ENCODE data around the gene COL16A1. TPM values are rescaled to one million over a fixed set of nuclear protein-coding genes. Genes with fewer than 3 reads are reported as not detected.

The COL16A1 gene
- total and polyA plus RNA-seq, 2 experiments from 2014 or later: 90.2 to 127 TPM

DNA sequence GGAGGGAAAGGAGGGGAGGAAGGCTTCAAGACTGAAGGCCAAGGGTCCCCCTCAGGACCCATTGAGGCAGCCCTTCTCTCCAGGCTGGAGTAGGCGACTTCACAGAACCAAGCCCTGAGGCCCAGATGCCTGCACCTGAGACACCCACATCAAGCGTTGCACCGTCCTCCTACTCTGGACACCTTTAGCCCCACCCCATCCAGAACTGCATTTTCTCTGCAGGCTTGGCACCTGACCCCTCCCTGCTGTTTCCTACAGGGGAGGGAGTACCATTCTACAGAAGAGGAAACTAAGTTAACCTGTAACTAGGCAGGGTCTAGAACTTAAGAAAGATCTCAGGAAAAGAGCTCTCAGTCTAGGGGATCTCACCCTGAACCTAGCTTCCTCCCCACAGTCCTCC, 71.2 kb downstream of the COL16A1 start:
- TF ChIP-seq, protein P1, sequence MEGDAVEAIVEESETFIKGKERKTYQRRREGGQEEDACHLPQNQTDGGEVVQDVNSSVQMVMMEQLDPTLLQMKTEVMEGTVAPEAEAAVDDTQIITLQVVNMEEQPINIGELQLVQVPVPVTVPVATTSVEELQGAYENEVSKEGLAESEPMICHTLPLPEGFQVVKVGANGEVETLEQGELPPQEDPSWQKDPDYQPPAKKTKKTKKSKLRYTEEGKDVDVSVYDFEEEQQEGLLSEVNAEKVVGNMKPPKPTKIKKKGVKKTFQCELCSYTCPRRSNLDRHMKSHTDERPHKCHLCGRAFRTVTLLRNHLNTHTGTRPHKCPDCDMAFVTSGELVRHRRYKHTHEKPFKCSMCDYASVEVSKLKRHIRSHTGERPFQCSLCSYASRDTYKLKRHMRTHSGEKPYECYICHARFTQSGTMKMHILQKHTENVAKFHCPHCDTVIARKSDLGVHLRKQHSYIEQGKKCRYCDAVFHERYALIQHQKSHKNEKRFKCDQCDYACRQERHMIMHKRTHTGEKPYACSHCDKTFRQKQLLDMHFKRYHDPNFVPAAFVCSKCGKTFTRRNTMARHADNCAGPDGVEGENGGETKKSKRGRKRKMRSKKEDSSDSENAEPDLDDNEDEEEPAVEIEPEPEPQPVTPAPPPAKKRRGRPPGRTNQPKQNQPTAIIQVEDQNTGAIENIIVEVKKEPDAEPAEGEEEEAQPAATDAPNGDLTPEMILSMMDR (IDR thresholded peaks at IDR 0.05; ENCODE audit: poor library complexity): no peak
- TF ChIP-seq EZH2phosphoT487 (IDR thresholded peaks at IDR 0.05; ENCODE audit: low read depth, severe bottlenecking, unreplicated experiment) (no peak), EZH2 (IDR thresholded peaks at IDR 0.05; ENCODE audit: borderline replicate concordance) (no peak)
- 92% methylated on average over 3 of the region's 3 CpGs for WGBS (ENCODE audit: low lambda C conversion rate, missing lambda C conversion rate)
- H3K9me2 ChIP-seq (replicated peaks; ENCODE audit: insufficient read depth): no peaks in the 10 kb centered on the region
- peaks cover 25% of the 10 kb centered on the region for H4K20me1 ChIP-seq (ENCODE audit: insufficient read depth, poor library complexity, severe bottlenecking)
- no peak overlapping the region for H3K4me3 ChIP-seq
- no peaks in the 10 kb centered on the region for H3K4me1 ChIP-seq (ENCODE audit: insufficient read depth)
- H3K36me3 ChIP-seq (replicated peaks; ENCODE audit: insufficient read depth, low read depth): no peaks in the 10 kb centered on the region
- no peak for DNase-seq (ENCODE audit: low spot score)
- H3K9me3 ChIP-seq (ENCODE audit: low read depth): no peaks in the 10 kb centered on the region
- no peak overlapping the region for H3K27ac ChIP-seq
- H3K27me3 ChIP-seq: no peaks in the 10 kb centered on the region
- H2AFZ ChIP-seq: no peak overlapping the region
- H3K79me2 ChIP-seq: peaks cover 42% of the 10 kb centered on the region
- no peak overlapping the region for H3K4me2 ChIP-seq

DNA sequence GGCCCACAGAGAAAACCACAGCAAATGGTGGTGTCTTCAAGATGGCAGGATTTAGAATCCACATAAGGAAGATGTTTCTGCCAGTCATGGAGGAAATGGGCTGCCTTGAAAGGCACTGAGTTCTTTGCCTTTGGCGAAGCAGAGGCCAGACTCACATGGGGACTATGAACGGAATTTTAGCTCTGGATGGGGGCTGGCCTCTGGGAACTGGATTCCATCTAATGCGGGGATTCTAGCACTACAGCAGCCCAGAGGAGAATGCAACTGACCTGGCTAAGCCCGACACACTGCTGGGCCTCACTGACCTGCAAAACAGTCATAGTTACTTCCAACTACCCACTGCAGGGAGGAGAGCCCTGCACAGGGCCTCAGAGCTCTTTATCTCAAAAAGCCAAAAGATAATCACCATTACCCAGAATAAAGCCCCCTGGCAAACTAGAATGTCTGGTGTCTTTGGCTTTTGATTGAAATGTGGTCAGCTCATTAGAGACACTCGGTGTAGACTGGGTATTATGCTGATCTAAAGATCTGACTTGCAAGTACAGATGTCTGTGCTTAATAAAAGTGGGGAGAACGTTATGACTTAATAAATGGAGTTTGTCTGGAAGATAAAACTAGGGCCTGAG, 74.8 kb downstream of the COL16A1 start:
- 50% methylated on average over 6 of the region's 6 CpGs for WGBS (ENCODE audit: low lambda C conversion rate, missing lambda C conversion rate)

DNA sequence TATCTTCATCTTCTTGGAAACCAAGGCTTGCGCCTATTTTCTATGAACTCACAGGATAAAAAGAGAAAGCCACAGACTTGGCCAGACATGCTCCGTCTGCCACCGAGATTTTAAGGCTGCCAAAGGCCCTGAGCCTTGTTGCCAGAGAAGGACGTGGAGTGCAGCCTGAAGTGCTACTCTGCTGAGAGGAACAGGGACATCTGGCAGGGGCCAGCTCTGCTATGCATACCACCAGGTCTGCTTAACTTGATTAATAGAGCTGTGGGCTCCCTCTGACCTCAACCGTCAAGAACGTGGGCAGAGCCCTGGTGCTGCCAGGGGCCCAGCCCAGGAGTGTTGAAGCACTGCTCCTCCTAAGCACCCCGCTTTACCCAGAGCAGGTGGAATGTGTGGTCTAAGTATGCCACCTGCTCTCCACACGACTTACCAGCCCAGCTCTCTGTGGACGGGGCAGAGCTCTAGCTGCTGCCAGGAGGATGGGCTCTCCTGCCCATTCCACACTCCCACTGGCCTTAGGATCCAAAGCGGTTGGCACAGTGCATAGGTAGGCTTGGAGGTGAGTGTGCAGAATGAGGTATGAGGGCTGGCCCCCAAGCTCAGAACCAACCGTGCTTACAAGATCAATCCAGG, 75.8 kb downstream of the COL16A1 start:
- Histone ChIP-seq H3K4me1 (ENCODE audit: insufficient read depth) (peaks cover 3% of the 10 kb centered on the region), H3K9me3 (ENCODE audit: low read depth) (no peaks in the 10 kb centered on the region), H3K4me2 (no peak overlapping the region), H3K27me3 (no peaks in the 10 kb centered on the region), H2AFZ (no peak overlapping the region), H3K36me3 (replicated peaks; ENCODE audit: insufficient read depth, low read depth) (no peaks in the 10 kb centered on the region), H3K27ac (peak overlapping the region; percentile 5), H4K20me1 (ENCODE audit: insufficient read depth, poor library complexity, severe bottlenecking) (no peaks in the 10 kb centered on the region), H3K9me2 (replicated peaks; ENCODE audit: insufficient read depth) (no peaks in the 10 kb centered on the region), H3K79me2 (no peaks in the 10 kb centered on the region), H3K4me3 (no peak overlapping the region)
- WGBS (ENCODE audit: low lambda C conversion rate, missing lambda C conversion rate): 83% methylated on average over 11 of the region's 11 CpGs
- TF ChIP-seq EZH2 (IDR thresholded peaks at IDR 0.05; ENCODE audit: borderline replicate concordance) (no peak), EZH2phosphoT487 (IDR thresholded peaks at IDR 0.05; ENCODE audit: low read depth, severe bottlenecking, unreplicated experiment) (no peak)
- TF ChIP-seq, protein P1 (IDR thresholded peaks at IDR 0.05; ENCODE audit: poor library complexity): no peak
- no peak for DNase-seq (ENCODE audit: low spot score)

More for the DNA sequence above, 74.8 kb downstream of the COL16A1 start:
- Histone ChIP-seq H3K9me2 (replicated peaks; ENCODE audit: insufficient read depth) (no peaks in the 10 kb centered on the region), H3K27ac (no peak overlapping the region), H3K9me3 (ENCODE audit: low read depth) (no peaks in the 10 kb centered on the region), H3K36me3 (replicated peaks; ENCODE audit: insufficient read depth, low read depth) (no peaks in the 10 kb centered on the region), H3K79me2 (peaks cover 6% of the 10 kb centered on the region), H3K4me2 (no peak overlapping the region), H2AFZ (no peak overlapping the region), H3K4me1 (ENCODE audit: insufficient read depth) (peaks cover 3% of the 10 kb centered on the region), H3K4me3 (no peak overlapping the region), H4K20me1 (ENCODE audit: insufficient read depth, poor library complexity, severe bottlenecking) (no peaks in the 10 kb centered on the region), H3K27me3 (no peaks in the 10 kb centered on the region)
- TF ChIP-seq EZH2 (IDR thresholded peaks at IDR 0.05; ENCODE audit: borderline replicate concordance) (no peak), EZH2phosphoT487 (IDR thresholded peaks at IDR 0.05; ENCODE audit: low read depth, severe bottlenecking, unreplicated experiment) (no peak)
- TF ChIP-seq, protein P1 (IDR thresholded peaks at IDR 0.05; ENCODE audit: poor library complexity): no peak
- DNase-seq (ENCODE audit: low spot score): no peak

Data from hepatocyte (in vitro differentiated cells).